Mesendoderm (in vitro differentiated cells): Measurements from ENCODE around the gene R3HDM2.

Source experiments
- DNase-seq: peaks from one replicate; pipeline ENCODE4 v3.0.0; 2013
- H2AK5ac ChIP-seq: 2 replicates; pipeline ENCODE4 v1.6.1; 2013; ENCODE audit warnings: low read length, inconsistent platforms
- H2BK120ac ChIP-seq: 2 replicates; pipeline ENCODE4 v1.6.1; 2013; ENCODE audit warnings: low read depth, mild to moderate bottlenecking, low read length, moderate library complexity, mixed read lengths
- H2BK15ac ChIP-seq: replicated peaks from 2 replicates; pipeline ENCODE4 v1.6.1; 2013; ENCODE audit warnings: low read depth, mild to moderate bottlenecking, moderate library complexity
- H2BK5ac ChIP-seq: 2 replicates; pipeline ENCODE4 v1.6.1; 2013; ENCODE audit warnings: low read length, inconsistent platforms
- H3K18ac ChIP-seq: 2 replicates; pipeline ENCODE4 v1.6.1; 2013; ENCODE audit warnings: mild to moderate bottlenecking, low read length, mixed read lengths
- H3K23ac ChIP-seq: one replicate; pipeline ENCODE4 v1.6.1; 2013; ENCODE audit warnings: low read length
- H3K27ac ChIP-seq: 2 replicates; pipeline ENCODE4 v1.5.1; 2013; ENCODE audit warnings: low read depth, mild to moderate bottlenecking, inconsistent platforms, low read length, moderate library complexity
- H3K27me3 ChIP-seq: 2 replicates; pipeline ENCODE4 v1.6.1; 2013; ENCODE audit warnings: low read length, control low read depth, mild to moderate bottlenecking, inconsistent platforms; ENCODE audit not compliant: insufficient read depth, poor library complexity
- H3K36me3 ChIP-seq: 2 replicates; pipeline ENCODE4 v1.6.1; 2013; ENCODE audit warnings: low read length, inconsistent platforms; ENCODE audit not compliant: control insufficient read depth, insufficient read depth
- H3K4ac ChIP-seq: one replicate; pipeline ENCODE4 v1.6.1; 2013; ENCODE audit warnings: low read depth, mild to moderate bottlenecking, low read length, moderate library complexity
- H3K4me1 ChIP-seq: 2 replicates; pipeline ENCODE4 v1.6.1; 2013; ENCODE audit warnings: low read depth, low read length, inconsistent platforms; ENCODE audit not compliant: control insufficient read depth
- H3K4me2 ChIP-seq: 2 replicates; pipeline ENCODE4 v1.6.1; 2013; ENCODE audit warnings: low read length
- H3K4me3 ChIP-seq: 2 replicates; pipeline ENCODE4 v1.5.1; 2013; ENCODE audit warnings: mild to moderate bottlenecking, low read length
- H3K56ac ChIP-seq: one replicate; pipeline ENCODE4 v1.6.1; 2013; ENCODE audit warnings: low read length
- H3K79me1 ChIP-seq: 2 replicates; pipeline ENCODE4 v1.6.1; 2013; ENCODE audit warnings: low read length, inconsistent platforms
- H3K79me2 ChIP-seq: 2 replicates; pipeline ENCODE4 v1.6.1; 2013; ENCODE audit warnings: mild to moderate bottlenecking, low read length; ENCODE audit not compliant: control insufficient read depth, insufficient read depth
- H3K9ac ChIP-seq: 2 replicates; pipeline ENCODE4 v1.6.1; 2013; ENCODE audit warnings: low read length, inconsistent platforms
- H4K5ac ChIP-seq: one replicate; pipeline ENCODE4 v1.6.1; 2013; ENCODE audit warnings: low read length
- H4K8ac ChIP-seq: one replicate; pipeline ENCODE4 v1.6.1; 2013; ENCODE audit warnings: low read depth, mild to moderate bottlenecking, control low read depth, low read length, moderate library complexity
- WGBS: extraction: QIAGEN DNeasy Blood & Tissue Kit; methylation state at CpG from one replicate; pipeline ENCODE4 v1.1.7; 2013; ENCODE audit warnings: low lambda C conversion rate, missing lambda C conversion rate; ENCODE audit not compliant: insufficient coverage; ENCODE audit errors: extremely low coverage; 5-methylcytosine and 5-hydroxymethylcytosine counted together

R3HDM2 gene

GRCh38 chr12:57272337-57273151 lies 158.3 kb downstream of the R3HDM2 start:
- Histone ChIP-seq H2BK5ac (peak overlapping the region; percentile 62), H3K27ac (peak overlapping the region; percentile 7), H2BK15ac (no peak overlapping the region), H4K5ac (peak overlapping the region; percentile 47), H3K79me2 (no peaks in the 10 kb centered on the region), H2BK120ac (no peak overlapping the region), H3K36me3 (peaks cover 2% of the 10 kb centered on the region), H3K9ac (peak overlapping the region; percentile 24), H3K4me1 (peaks cover 12% of the 10 kb centered on the region), H3K79me1 (no peaks in the 10 kb centered on the region), H3K4ac (no peak overlapping the region), H2AK5ac (peak overlapping the region; percentile 43), H3K18ac (no peak overlapping the region), H3K56ac (peak overlapping the region; percentile 54), H3K27me3 (no peaks in the 10 kb centered on the region), H4K8ac (no peak overlapping the region), H3K4me3 (no peak overlapping the region), H3K23ac (no peak overlapping the region), H3K4me2 (no peak overlapping the region)
- DNase-seq, result peak; percentile 44
- no CpG with 5 or more reads among the region's 7 CpGs for WGBS

- Histone ChIP-seq H2BK120ac (no peak overlapping the region), H3K23ac (no peak overlapping the region), H3K4me1 (peaks cover 12% of the 10 kb centered on the region), H3K18ac (no peak overlapping the region), H3K9ac (no peak overlapping the region), H3K4me2 (no peak overlapping the region), H2BK15ac (no peak overlapping the region), H4K8ac (no peak overlapping the region), H3K79me2 (no peaks in the 10 kb centered on the region), H3K36me3 (peaks cover 4% of the 10 kb centered on the region), H2BK5ac (peak overlapping the region; percentile 65), H2AK5ac (no peak overlapping the region), H3K4ac (no peak overlapping the region), H3K56ac (peak overlapping the region; percentile 62), H3K4me3 (no peak overlapping the region), H3K27me3 (no peaks in the 10 kb centered on the region), H3K27ac (peak overlapping the region; percentile 10), H4K5ac (no peak overlapping the region), H3K79me1 (no peaks in the 10 kb centered on the region)
- DNase-seq, result peak; percentile 95
- WGBS, result no CpG with 5 or more reads among the region's 1 CpG
Measured at GRCh38 chr12:57270966-57271470, 159.8 kb downstream of the R3HDM2 start.

GRCh38 chr12:57268264-57268663 lies 162.6 kb downstream of the R3HDM2 start:
- no peaks in the 10 kb centered on the region for H3K79me1 ChIP-seq
- no peak overlapping the region for H3K9ac ChIP-seq
- H2BK5ac ChIP-seq, result no peak overlapping the region
- peaks cover 12% of the 10 kb centered on the region for H3K4me1 ChIP-seq
- H3K4me3 ChIP-seq, result no peak overlapping the region
- H4K5ac ChIP-seq, result no peak overlapping the region
- no peak overlapping the region for H3K23ac ChIP-seq
- H2BK15ac ChIP-seq, result no peak overlapping the region
- peak; percentile 38 for DNase-seq
- WGBS, result no CpG with 5 or more reads among the region's 7 CpGs
- peaks cover 4% of the 10 kb centered on the region for H3K36me3 ChIP-seq
- no peak overlapping the region for H3K56ac ChIP-seq
- H4K8ac ChIP-seq, result no peak overlapping the region
- H3K4ac ChIP-seq, result no peak overlapping the region
- no peaks in the 10 kb centered on the region for H3K79me2 ChIP-seq
- H3K18ac ChIP-seq, result no peak overlapping the region
- H3K27ac ChIP-seq, result peak overlapping the region; percentile 29
- H3K27me3 ChIP-seq, result no peaks in the 10 kb centered on the region
- no peak overlapping the region for H2BK120ac ChIP-seq
- no peak overlapping the region for H3K4me2 ChIP-seq
- no peak overlapping the region for H2AK5ac ChIP-seq

GRCh38 chr12:57266681-57267080 lies 164.2 kb downstream of the R3HDM2 start:
- Histone ChIP-seq H3K4me2 (no peak overlapping the region), H3K18ac (no peak overlapping the region), H3K79me1 (no peaks in the 10 kb centered on the region), H4K8ac (no peak overlapping the region), H3K4me3 (no peak overlapping the region), H3K9ac (no peak overlapping the region), H2BK120ac (no peak overlapping the region), H2BK15ac (no peak overlapping the region), H4K5ac (no peak overlapping the region), H2AK5ac (no peak overlapping the region), H3K4me1 (peaks cover 5% of the 10 kb centered on the region), H3K56ac (no peak overlapping the region), H3K27ac (no peak overlapping the region), H3K79me2 (no peaks in the 10 kb centered on the region), H3K4ac (no peak overlapping the region), H3K23ac (no peak overlapping the region), H2BK5ac (no peak overlapping the region), H3K36me3 (peaks cover 4% of the 10 kb centered on the region), H3K27me3 (no peaks in the 10 kb centered on the region)
- no peak for DNase-seq

GRCh38 chr12:57263096-57263495 lies 167.7 kb downstream of the R3HDM2 start:
- Histone ChIP-seq H3K4ac (no peak overlapping the region), H3K18ac (no peak overlapping the region), H3K79me1 (no peaks in the 10 kb centered on the region), H4K5ac (no peak overlapping the region), H3K4me2 (no peak overlapping the region), H3K4me1 (no peaks in the 10 kb centered on the region), H3K79me2 (no peaks in the 10 kb centered on the region), H4K8ac (peak overlapping the region; percentile 40), H3K56ac (no peak overlapping the region), H3K36me3 (peaks cover 2% of the 10 kb centered on the region), H3K27ac (no peak overlapping the region), H2AK5ac (no peak overlapping the region), H3K9ac (no peak overlapping the region), H2BK15ac (no peak overlapping the region), H2BK5ac (no peak overlapping the region), H3K27me3 (no peaks in the 10 kb centered on the region), H3K4me3 (no peak overlapping the region), H2BK120ac (no peak overlapping the region), H3K23ac (no peak overlapping the region)
- DNase-seq, result no peak
- no CpG with 5 or more reads among the region's 2 CpGs for whole genome bisulfite sequencing
